Upper lobe of left lung (tissue), 4 donors: ENCODE results near the gene FAM107A.

Experiments
- CTCF ChIP-seq, 6 experiments: fragments of 450-650 bp in 4 of 6; fragments of 200-600 bp in 2 of 6; sonication (generic) in 2 of 6; IDR thresholded peaks; one replicate each; pipeline ENCODE4 v1.5.1; 2016 to 2019; ENCODE audit warnings: antibody characterized with exemption in 6 of 6
- EP300 ChIP-seq, 4 donors: sonication (generic); formaldehyde crosslinking; IDR thresholded peaks; one replicate each; pipeline ENCODE4 v1.5.1; 2017; ENCODE audit warnings: antibody characterized with exemption in 4 of 4, control low read depth in 2 of 4
- POLR2A ChIP-seq, 4 donors: fragments of 450-650 bp; IDR thresholded peaks; one replicate each; pipeline ENCODE4 v1.5.1; 2016 to 2017; ENCODE audit warnings: antibody characterized with exemption in 4 of 4, mild to moderate bottlenecking in 2 of 4
- POLR2AphosphoS5 ChIP-seq, 2 donors: sonication (generic); formaldehyde crosslinking; IDR thresholded peaks; one replicate each; pipeline ENCODE4 v1.5.1; 2017; ENCODE audit warnings: antibody characterized with exemption in 2 of 2

GRCh38 chr3:58521917-58522631 is 55.1 kb downstream of the FAM107A start:
- TF ChIP-seq CTCF (IDR thresholded peaks at IDR 0.05) = no peak
- TF ChIP-seq POLR2A (IDR thresholded peaks at IDR 0.05) = no peak
- TF ChIP-seq POLR2AphosphoS5 (IDR thresholded peaks at IDR 0.05) = no peak
- TF ChIP-seq EP300 (IDR thresholded peaks at IDR 0.05) = no peak
